Suprapubic skin (tissue), 4 donors: Measurements from ENCODE around the gene TIE1. TPM values are rescaled to one million over a fixed set of nuclear protein-coding genes. Genes with fewer than 3 reads are reported as not detected.

Experiments
- DNase-seq, 2 donors: peaks; one replicate each; pipeline ENCODE4 v3.0.0-alpha.2; 2019; ENCODE audit warnings: low spot score in 2 of 2
- H3K27ac ChIP-seq: fragments of 200-600 bp; sonication (generic); one replicate; pipeline ENCODE4 v1.5.1; 2019
- H3K27me3 ChIP-seq: fragments of 200-600 bp; sonication (generic); one replicate; pipeline ENCODE4 v1.5.1; 2019
- H3K36me3 ChIP-seq: fragments of 200-600 bp; sonication (generic); one replicate; pipeline ENCODE4 v1.5.1; 2019
- H3K4me1 ChIP-seq: fragments of 200-600 bp; sonication (generic); one replicate; pipeline ENCODE4 v1.5.1; 2019
- H3K4me3 ChIP-seq: fragments of 200-600 bp; sonication (generic); one replicate; pipeline ENCODE4 v1.5.1; 2019; ENCODE audit warnings: mild to moderate bottlenecking
- H3K9me3 ChIP-seq: fragments of 200-600 bp; sonication (generic); one replicate; pipeline ENCODE4 v1.5.1; 2019
- EP300 ChIP-seq: sonication (generic); formaldehyde crosslinking; IDR thresholded peaks from one replicate; pipeline ENCODE4 v1.6.1; 2017; ENCODE audit warnings: antibody characterized with exemption
- POLR2A ChIP-seq, 2 donors: fragments of 450-650 bp; IDR thresholded peaks; one replicate each; pipeline ENCODE4 v1.6.1; 2017; ENCODE audit warnings: antibody characterized with exemption in 2 of 2, mild to moderate bottlenecking in 2 of 2, moderate library complexity in 2 of 2
- POLR2AphosphoS5 ChIP-seq, 3 donors: sonication (generic); formaldehyde crosslinking; IDR thresholded peaks; one replicate each; pipeline ENCODE4 v1.6.1; 2017; ENCODE audit warnings: antibody characterized with exemption in 3 of 3
- WGBS: methylation state at CpG from one replicate; pipeline ENCODE4 v1.1.5; 2018; 5-methylcytosine and 5-hydroxymethylcytosine counted together
- total RNA-seq, 4 donors: library from RNA; depleted of rRNA; stranded (reverse); fragments of >200 nt; gene quantifications; one replicate each; pipeline ENCODE4 v1.1.0, GENCODE V29; 2016
- TF ChIP-seq, protein P1 (sequence below), 2 donors: fragments of 200-600 bp in 1 of 2; fragments of 450-650 bp in 1 of 2; sonication (generic) in 1 of 2; IDR thresholded peaks; one replicate each; pipeline ENCODE4 v1.5.1; 2016 to 2019; ENCODE audit warnings: antibody characterized with exemption in 2 of 2, mild to moderate bottlenecking in 1 of 2, moderate library complexity in 1 of 2

The TIE1 gene
- total RNA-seq, 4 donors from 2014 or later, result 5.4 to 19.0 (median 11.3) TPM

DNA sequence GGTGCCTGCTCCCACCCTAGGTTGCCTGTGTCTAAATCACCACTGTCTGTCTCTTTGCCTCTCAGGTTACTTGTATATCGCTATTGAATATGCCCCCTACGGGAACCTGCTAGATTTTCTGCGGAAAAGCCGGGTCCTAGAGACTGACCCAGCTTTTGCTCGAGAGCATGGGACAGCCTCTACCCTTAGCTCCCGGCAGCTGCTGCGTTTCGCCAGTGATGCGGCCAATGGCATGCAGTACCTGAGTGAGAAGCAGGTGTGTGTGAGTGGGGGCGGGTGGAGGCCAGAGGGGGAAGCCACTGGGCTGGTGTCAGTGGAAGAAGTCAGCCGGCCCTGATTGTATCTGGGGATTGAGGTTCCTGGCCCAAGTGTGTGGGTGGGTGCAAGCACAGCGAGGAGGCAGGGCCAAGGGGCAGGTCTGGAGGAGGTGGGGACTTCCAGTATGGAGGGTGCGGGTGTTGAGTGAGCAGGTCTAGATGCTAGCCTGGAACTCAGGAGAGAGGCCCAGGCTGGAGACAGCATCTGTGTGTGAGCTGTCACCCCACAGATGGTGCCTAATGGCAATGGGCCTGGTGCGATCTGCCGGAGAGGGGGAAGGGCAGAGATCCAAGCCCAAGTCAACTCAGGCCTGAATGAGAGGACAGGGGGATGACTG is 17.2 kb downstream of the TIE1 start:
- Histone ChIP-seq H3K27ac (no peak overlapping the region), H3K4me3 (no peak overlapping the region), H3K36me3 (no peaks in the 10 kb centered on the region), H3K9me3 (no peaks in the 10 kb centered on the region), H3K27me3 (no peaks in the 10 kb centered on the region), H3K4me1 (no peaks in the 10 kb centered on the region)
- DNase-seq, result peak in 1 of 2 donors; percentile 56
- WGBS, result 80% methylated on average over 15 of the region's 15 CpGs
- no peak for TF ChIP-seq POLR2AphosphoS5 (IDR thresholded peaks at IDR 0.05)
- TF ChIP-seq, protein P1, sequence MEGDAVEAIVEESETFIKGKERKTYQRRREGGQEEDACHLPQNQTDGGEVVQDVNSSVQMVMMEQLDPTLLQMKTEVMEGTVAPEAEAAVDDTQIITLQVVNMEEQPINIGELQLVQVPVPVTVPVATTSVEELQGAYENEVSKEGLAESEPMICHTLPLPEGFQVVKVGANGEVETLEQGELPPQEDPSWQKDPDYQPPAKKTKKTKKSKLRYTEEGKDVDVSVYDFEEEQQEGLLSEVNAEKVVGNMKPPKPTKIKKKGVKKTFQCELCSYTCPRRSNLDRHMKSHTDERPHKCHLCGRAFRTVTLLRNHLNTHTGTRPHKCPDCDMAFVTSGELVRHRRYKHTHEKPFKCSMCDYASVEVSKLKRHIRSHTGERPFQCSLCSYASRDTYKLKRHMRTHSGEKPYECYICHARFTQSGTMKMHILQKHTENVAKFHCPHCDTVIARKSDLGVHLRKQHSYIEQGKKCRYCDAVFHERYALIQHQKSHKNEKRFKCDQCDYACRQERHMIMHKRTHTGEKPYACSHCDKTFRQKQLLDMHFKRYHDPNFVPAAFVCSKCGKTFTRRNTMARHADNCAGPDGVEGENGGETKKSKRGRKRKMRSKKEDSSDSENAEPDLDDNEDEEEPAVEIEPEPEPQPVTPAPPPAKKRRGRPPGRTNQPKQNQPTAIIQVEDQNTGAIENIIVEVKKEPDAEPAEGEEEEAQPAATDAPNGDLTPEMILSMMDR (IDR thresholded peaks at IDR 0.05), result no peak
- TF ChIP-seq POLR2A (IDR thresholded peaks at IDR 0.05), result no peak
- TF ChIP-seq EP300, result no peak

DNA sequence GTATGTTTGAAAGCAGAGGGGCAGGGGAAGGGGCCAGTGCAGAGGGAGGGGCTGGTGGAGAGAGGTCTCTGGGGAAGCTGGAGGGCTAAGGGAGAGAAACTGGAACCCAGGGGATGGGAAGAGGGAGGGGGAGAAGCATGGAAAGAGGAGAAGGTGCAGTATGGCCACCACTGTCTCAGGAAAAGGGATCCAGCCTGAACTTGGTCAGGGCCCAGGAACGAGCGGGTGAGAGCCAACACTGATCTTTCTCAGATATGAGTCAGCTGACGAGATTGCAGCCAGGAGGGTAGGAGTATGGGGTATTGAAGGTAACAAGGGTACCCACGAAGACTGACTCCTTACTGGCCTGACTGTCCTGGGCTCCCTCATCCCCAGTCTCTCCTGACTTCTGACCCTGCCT is 18.0 kb downstream of the TIE1 start:
- H3K4me1 ChIP-seq, result no peaks in the 10 kb centered on the region
- 47% methylated on average over 4 of the region's 4 CpGs for WGBS
- no peaks in the 10 kb centered on the region for H3K9me3 ChIP-seq
- no peak overlapping the region for H3K27ac ChIP-seq
- DNase-seq, result peak in 1 of 2 donors; percentile 46
- H3K4me3 ChIP-seq, result no peak overlapping the region
- H3K36me3 ChIP-seq, result no peaks in the 10 kb centered on the region
- no peaks in the 10 kb centered on the region for H3K27me3 ChIP-seq
- no peak for TF ChIP-seq POLR2AphosphoS5 (IDR thresholded peaks at IDR 0.05)
- TF ChIP-seq POLR2A (IDR thresholded peaks at IDR 0.05), result no peak
- TF ChIP-seq, protein P1 (IDR thresholded peaks at IDR 0.05), result no peak
- no peak for TF ChIP-seq EP300

DNA sequence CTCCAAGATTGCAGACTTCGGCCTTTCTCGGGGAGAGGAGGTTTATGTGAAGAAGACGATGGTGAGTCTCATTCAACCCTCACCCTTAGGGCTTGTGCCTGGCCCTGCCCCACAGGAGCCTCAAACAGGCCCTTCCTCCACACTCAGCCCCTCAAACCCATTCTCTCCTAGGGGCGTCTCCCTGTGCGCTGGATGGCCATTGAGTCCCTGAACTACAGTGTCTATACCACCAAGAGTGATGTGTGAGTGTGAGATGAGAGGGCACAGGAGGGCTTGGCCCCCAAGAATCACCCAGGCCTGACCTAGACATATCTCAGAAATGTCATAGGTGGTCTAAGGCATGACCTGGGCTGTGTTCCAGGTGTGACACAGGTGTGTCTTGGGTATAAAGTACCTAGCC is 18.5 kb downstream of the TIE1 start:
- DNase-seq, result peak in 1 of 2 donors; percentile 38
- Histone ChIP-seq H3K27me3 (no peaks in the 10 kb centered on the region), H3K4me1 (no peaks in the 10 kb centered on the region), H3K4me3 (no peak overlapping the region), H3K9me3 (no peaks in the 10 kb centered on the region), H3K36me3 (no peaks in the 10 kb centered on the region), H3K27ac (no peak overlapping the region)
- WGBS, result 92% methylated on average over 5 of the region's 5 CpGs
- TF ChIP-seq POLR2AphosphoS5 (IDR thresholded peaks at IDR 0.05), result no peak
- TF ChIP-seq EP300, result no peak
- TF ChIP-seq POLR2A (IDR thresholded peaks at IDR 0.05), result no peak

DNA sequence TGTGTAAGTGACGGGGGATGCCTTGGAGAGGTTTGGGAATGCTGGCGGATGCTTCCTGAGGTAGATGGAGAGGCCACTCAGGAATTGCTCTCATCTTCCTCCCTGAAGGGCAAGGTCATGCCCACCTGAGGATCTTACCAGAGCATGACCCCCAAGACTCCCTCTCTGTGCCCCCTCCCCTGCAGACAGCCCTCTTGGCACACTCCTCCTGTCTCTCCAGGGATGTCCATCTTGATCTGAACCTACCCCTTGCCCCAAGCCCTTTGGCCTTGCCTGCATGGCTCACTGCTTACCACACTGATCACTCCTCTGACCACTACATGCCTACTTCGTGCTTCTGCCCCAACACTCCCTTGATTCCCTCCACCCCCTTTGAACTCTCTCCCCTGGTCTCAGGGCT is 19.0 kb downstream of the TIE1 start:
- H3K4me1 ChIP-seq, result no peaks in the 10 kb centered on the region
- WGBS, result 94% methylated on average over 2 of the region's 3 CpGs
- no peaks in the 10 kb centered on the region for H3K9me3 ChIP-seq
- no peak overlapping the region for H3K27ac ChIP-seq
- no peaks in the 10 kb centered on the region for H3K36me3 ChIP-seq
- H3K27me3 ChIP-seq, result no peaks in the 10 kb centered on the region
- no peak overlapping the region for H3K4me3 ChIP-seq
- TF ChIP-seq EP300 (no peak), POLR2AphosphoS5 (IDR thresholded peaks at IDR 0.05) (no peak), POLR2A (IDR thresholded peaks at IDR 0.05) (no peak)
- TF ChIP-seq, protein P1 (IDR thresholded peaks at IDR 0.05), result no peak
- peak in 1 of 2 donors; percentile 29 for DNase-seq

DNA sequence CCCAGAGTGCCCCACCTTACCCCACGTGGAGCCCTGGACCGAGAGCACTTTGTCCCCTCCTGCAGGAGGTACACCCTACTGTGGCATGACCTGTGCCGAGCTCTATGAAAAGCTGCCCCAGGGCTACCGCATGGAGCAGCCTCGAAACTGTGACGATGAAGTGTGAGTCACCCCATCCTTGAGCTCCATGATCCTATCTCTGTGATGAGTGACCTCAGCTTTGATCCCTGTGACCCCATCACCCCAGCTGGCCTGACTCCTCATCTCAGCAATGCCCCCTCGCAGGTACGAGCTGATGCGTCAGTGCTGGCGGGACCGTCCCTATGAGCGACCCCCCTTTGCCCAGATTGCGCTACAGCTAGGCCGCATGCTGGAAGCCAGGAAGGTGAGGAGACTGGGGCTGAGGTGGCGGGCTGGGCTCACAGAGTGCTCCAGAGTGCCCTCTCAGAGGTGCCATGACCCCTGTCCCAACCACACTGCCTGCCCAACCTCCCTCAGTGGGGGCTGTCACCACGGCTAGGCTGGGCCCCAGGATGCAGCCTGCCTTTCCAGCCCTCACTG is 20.6 kb downstream of the TIE1 start:
- H3K27me3 ChIP-seq, result no peaks in the 10 kb centered on the region
- DNase-seq, result peak in 1 of 2 donors; percentile 59
- no peak overlapping the region for H3K27ac ChIP-seq
- TF ChIP-seq EP300, result no peak
- TF ChIP-seq, protein P1 (IDR thresholded peaks at IDR 0.05), result no peak
- TF ChIP-seq POLR2AphosphoS5 (IDR thresholded peaks at IDR 0.05), result no peak
- no peak for TF ChIP-seq POLR2A (IDR thresholded peaks at IDR 0.05)
- no peaks in the 10 kb centered on the region for H3K36me3 ChIP-seq
- H3K4me3 ChIP-seq, result no peak overlapping the region
- H3K9me3 ChIP-seq, result peaks cover 4% of the 10 kb centered on the region
- H3K4me1 ChIP-seq, result no peaks in the 10 kb centered on the region
- 100% methylated on average over 6 of the region's 16 CpGs for WGBS
